SK-N-SH treated with all-trans-retinoic acid at 6 μM for 48 hours (cell line): Measurements from ENCODE around the gene RASSF1.

Experiments used
- ATAC-seq: fragments of 200-7000 bp; cut with Tn5 transposase; 3 replicates; pipeline ENCODE4 v1.9.1; 2020; ENCODE audit warnings: mild to moderate bottlenecking, moderate library complexity
- ARNTL ChIP-seq: fragments of 450-650 bp; formaldehyde crosslinking; IDR thresholded peaks from 2 replicates; pipeline ENCODE4 v1.5.0; 2020; ENCODE audit warnings: low read depth, mild to moderate bottlenecking, moderate library complexity, borderline replicate concordance
- BACH2 ChIP-seq: fragments of 250-450 bp; sonication (Bioruptor Pico); IDR thresholded peaks from 2 replicates; pipeline ENCODE4 v1.9.0; 2021; ENCODE audit warnings: mild to moderate bottlenecking, borderline replicate concordance
- CSDC2 ChIP-seq: fragments of 250-450 bp; sonication (Bioruptor Pico); IDR thresholded peaks from 2 replicates; pipeline ENCODE4 v1.5.0; 2020; ENCODE audit warnings: mild to moderate bottlenecking, moderate library complexity
- GLIS3 ChIP-seq: fragments of 250-450 bp; sonication (Bioruptor Pico); IDR thresholded peaks from 2 replicates; pipeline ENCODE4 v1.5.0; 2020; ENCODE audit warnings: mild to moderate bottlenecking, moderate library complexity
- ISL1 ChIP-seq: fragments of 250-450 bp; sonication (Bioruptor Pico); IDR thresholded peaks from 2 replicates; pipeline ENCODE4 v2.1.2; 2022; ENCODE audit warnings: mild to moderate bottlenecking, moderate library complexity
- OSR1 ChIP-seq: fragments of 250-450 bp; sonication (Bioruptor Pico); IDR thresholded peaks from 2 replicates; pipeline ENCODE4 v1.8.0; 2022; ENCODE audit warnings: moderate library complexity, mild to moderate bottlenecking, inconsistent platforms
- PPARA ChIP-seq: fragments of 250-450 bp; sonication (Bioruptor Pico); IDR thresholded peaks from 2 replicates; pipeline ENCODE4 v1.5.0; 2020; ENCODE audit warnings: mild to moderate bottlenecking, borderline replicate concordance
- RARB ChIP-seq: fragments of 250-450 bp; sonication (Bioruptor Pico); IDR thresholded peaks from 2 replicates; pipeline ENCODE4 v1.8.0; 2021; ENCODE audit warnings: mild to moderate bottlenecking, moderate library complexity
- SNAI2 ChIP-seq: fragments of 250-450 bp; sonication (Bioruptor Pico); IDR thresholded peaks from 2 replicates; pipeline ENCODE4 v1.5.0; 2020; ENCODE audit warnings: mild to moderate bottlenecking, moderate library complexity
- TCF4 ChIP-seq: fragments of 250-450 bp; sonication (Bioruptor Pico); IDR thresholded peaks from 2 replicates; pipeline ENCODE4 v1.8.0; 2021; ENCODE audit warnings: mild to moderate bottlenecking, moderate library complexity, borderline replicate concordance
- TOX ChIP-seq: fragments of 250-450 bp; sonication (Bioruptor Pico); IDR thresholded peaks from 2 replicates; pipeline ENCODE4 v1.8.0; 2021; ENCODE audit warnings: mild to moderate bottlenecking, moderate library complexity, borderline replicate concordance
- ZC3H10 ChIP-seq: fragments of 250-450 bp; sonication (Bioruptor Pico); IDR thresholded peaks from 2 replicates; pipeline ENCODE4 v1.5.1; 2021; ENCODE audit warnings: mild to moderate bottlenecking, moderate library complexity
- ZFP3 ChIP-seq: fragments of 250-450 bp; sonication (Bioruptor Pico); IDR thresholded peaks from 2 replicates; pipeline ENCODE4 v1.5.0; 2020; ENCODE audit warnings: mild to moderate bottlenecking, moderate library complexity
- ZFP30 ChIP-seq: fragments of 450-650 bp; formaldehyde crosslinking; IDR thresholded peaks from 2 replicates; pipeline ENCODE4 v1.5.0; 2022; ENCODE audit warnings: mild to moderate bottlenecking, moderate library complexity
- ZNF565 ChIP-seq: fragments of 450-650 bp; formaldehyde crosslinking; conservative IDR thresholded peaks from 2 replicates; pipeline ENCODE4 v1.5.0; 2020; ENCODE audit warnings: low read depth, mild to moderate bottlenecking, moderate library complexity
- ZNF70 ChIP-seq: fragments of 450-650 bp; formaldehyde crosslinking; IDR thresholded peaks from 2 replicates; pipeline ENCODE4 v1.5.0; 2020; ENCODE audit warnings: mild to moderate bottlenecking, moderate library complexity
- ZNF8 ChIP-seq: fragments of 450-650 bp; formaldehyde crosslinking; IDR thresholded peaks from 2 replicates; pipeline ENCODE4 v1.5.0; 2020; ENCODE audit warnings: mild to moderate bottlenecking, moderate library complexity
- TF ChIP-seq, protein P1 (sequence below): fragments of 250-450 bp; sonication (Bioruptor Pico); IDR thresholded peaks from 2 replicates; pipeline ENCODE4 v1.8.0; 2021; ENCODE audit warnings: low read depth, mild to moderate bottlenecking, moderate library complexity, borderline replicate concordance
- TF ChIP-seq, protein P2 (sequence below): fragments of 250-450 bp; sonication (Bioruptor Pico); IDR thresholded peaks from 2 replicates; pipeline ENCODE4 v1.5.0; 2020; ENCODE audit warnings: mild to moderate bottlenecking, moderate library complexity
- TF ChIP-seq, protein P3 (sequence below): fragments of 250-450 bp; sonication (Bioruptor Pico); IDR thresholded peaks from 2 replicates; pipeline ENCODE4 v1.5.1; 2021; ENCODE audit warnings: mild to moderate bottlenecking, moderate library complexity
- TF ChIP-seq, protein P4 (sequence below): fragments of 250-450 bp; sonication (Bioruptor Pico); IDR thresholded peaks from 2 replicates; pipeline ENCODE4 v1.8.0; 2020; ENCODE audit warnings: mild to moderate bottlenecking, moderate library complexity, borderline replicate concordance

Gene RASSF1

GRCh38 chr3:50296721-50297383, 43.8 kb downstream of the RASSF1 start:
- no peak for ATAC-seq
- no peak for TF ChIP-seq ZFP30
- TF ChIP-seq, protein P1, sequence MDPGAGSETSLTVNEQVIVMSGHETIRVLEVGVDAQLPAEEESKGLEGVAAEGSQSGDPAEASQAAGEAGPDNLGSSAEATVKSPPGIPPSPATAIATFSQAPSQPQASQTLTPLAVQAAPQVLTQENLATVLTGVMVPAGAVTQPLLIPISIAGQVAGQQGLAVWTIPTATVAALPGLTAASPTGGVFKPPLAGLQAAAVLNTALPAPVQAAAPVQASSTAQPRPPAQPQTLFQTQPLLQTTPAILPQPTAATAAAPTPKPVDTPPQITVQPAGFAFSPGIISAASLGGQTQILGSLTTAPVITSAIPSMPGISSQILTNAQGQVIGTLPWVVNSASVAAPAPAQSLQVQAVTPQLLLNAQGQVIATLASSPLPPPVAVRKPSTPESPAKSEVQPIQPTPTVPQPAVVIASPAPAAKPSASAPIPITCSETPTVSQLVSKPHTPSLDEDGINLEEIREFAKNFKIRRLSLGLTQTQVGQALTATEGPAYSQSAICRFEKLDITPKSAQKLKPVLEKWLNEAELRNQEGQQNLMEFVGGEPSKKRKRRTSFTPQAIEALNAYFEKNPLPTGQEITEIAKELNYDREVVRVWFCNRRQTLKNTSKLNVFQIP (CRISPR knock-in tag), result no peak
- TF ChIP-seq PPARA, result no peak
- no peak for TF ChIP-seq ISL1 (CRISPR knock-in tag)
- no peak for TF ChIP-seq ZNF8 (CRISPR knock-in tag)
- no peak for TF ChIP-seq BACH2 (CRISPR knock-in tag)
- TF ChIP-seq, protein P2, sequence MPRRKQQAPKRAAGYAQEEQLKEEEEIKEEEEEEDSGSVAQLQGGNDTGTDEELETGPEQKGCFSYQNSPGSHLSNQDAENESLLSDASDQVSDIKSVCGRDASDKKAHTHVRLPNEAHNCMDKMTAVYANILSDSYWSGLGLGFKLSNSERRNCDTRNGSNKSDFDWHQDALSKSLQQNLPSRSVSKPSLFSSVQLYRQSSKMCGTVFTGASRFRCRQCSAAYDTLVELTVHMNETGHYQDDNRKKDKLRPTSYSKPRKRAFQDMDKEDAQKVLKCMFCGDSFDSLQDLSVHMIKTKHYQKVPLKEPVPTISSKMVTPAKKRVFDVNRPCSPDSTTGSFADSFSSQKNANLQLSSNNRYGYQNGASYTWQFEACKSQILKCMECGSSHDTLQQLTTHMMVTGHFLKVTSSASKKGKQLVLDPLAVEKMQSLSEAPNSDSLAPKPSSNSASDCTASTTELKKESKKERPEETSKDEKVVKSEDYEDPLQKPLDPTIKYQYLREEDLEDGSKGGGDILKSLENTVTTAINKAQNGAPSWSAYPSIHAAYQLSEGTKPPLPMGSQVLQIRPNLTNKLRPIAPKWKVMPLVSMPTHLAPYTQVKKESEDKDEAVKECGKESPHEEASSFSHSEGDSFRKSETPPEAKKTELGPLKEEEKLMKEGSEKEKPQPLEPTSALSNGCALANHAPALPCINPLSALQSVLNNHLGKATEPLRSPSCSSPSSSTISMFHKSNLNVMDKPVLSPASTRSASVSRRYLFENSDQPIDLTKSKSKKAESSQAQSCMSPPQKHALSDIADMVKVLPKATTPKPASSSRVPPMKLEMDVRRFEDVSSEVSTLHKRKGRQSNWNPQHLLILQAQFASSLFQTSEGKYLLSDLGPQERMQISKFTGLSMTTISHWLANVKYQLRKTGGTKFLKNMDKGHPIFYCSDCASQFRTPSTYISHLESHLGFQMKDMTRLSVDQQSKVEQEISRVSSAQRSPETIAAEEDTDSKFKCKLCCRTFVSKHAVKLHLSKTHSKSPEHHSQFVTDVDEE (CRISPR knock-in tag), result no peak
- TF ChIP-seq, protein P3, sequence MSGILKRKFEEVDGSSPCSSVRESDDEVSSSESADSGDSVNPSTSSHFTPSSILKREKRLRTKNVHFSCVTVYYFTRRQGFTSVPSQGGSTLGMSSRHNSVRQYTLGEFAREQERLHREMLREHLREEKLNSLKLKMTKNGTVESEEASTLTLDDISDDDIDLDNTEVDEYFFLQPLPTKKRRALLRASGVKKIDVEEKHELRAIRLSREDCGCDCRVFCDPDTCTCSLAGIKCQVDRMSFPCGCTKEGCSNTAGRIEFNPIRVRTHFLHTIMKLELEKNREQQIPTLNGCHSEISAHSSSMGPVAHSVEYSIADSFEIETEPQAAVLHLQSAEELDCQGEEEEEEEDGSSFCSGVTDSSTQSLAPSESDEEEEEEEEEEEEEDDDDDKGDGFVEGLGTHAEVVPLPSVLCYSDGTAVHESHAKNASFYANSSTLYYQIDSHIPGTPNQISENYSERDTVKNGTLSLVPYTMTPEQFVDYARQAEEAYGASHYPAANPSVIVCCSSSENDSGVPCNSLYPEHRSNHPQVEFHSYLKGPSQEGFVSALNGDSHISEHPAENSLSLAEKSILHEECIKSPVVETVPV (CRISPR knock-in tag), result no peak
- TF ChIP-seq SNAI2, result no peak
- TF ChIP-seq CSDC2 (CRISPR knock-in tag), result no peak
- no peak for TF ChIP-seq TOX (CRISPR knock-in tag)
- TF ChIP-seq GLIS3 (CRISPR knock-in tag), result no peak
- no peak for TF ChIP-seq RARB
- TF ChIP-seq ZNF565, result no peak
- TF ChIP-seq ARNTL (CRISPR knock-in tag), result no peak
- TF ChIP-seq ZFP3 (CRISPR knock-in tag), result no peak
- TF ChIP-seq, all 23 proteins: peak for 0

- no peak for ATAC-seq
- TF ChIP-seq OSR1 (CRISPR knock-in tag) (no peak), TOX (CRISPR knock-in tag) (no peak), ARNTL (CRISPR knock-in tag) (no peak), CSDC2 (CRISPR knock-in tag) (no peak), GLIS3 (CRISPR knock-in tag) (no peak), ISL1 (CRISPR knock-in tag) (no peak), ZNF70 (CRISPR knock-in tag) (no peak), SNAI2 (no peak), ZC3H10 (CRISPR knock-in tag) (no peak), BACH2 (CRISPR knock-in tag) (no peak), RARB (no peak), TCF4 (CRISPR knock-in tag) (no peak)
- TF ChIP-seq, protein P3 (CRISPR knock-in tag), result no peak
- TF ChIP-seq, protein P4, sequence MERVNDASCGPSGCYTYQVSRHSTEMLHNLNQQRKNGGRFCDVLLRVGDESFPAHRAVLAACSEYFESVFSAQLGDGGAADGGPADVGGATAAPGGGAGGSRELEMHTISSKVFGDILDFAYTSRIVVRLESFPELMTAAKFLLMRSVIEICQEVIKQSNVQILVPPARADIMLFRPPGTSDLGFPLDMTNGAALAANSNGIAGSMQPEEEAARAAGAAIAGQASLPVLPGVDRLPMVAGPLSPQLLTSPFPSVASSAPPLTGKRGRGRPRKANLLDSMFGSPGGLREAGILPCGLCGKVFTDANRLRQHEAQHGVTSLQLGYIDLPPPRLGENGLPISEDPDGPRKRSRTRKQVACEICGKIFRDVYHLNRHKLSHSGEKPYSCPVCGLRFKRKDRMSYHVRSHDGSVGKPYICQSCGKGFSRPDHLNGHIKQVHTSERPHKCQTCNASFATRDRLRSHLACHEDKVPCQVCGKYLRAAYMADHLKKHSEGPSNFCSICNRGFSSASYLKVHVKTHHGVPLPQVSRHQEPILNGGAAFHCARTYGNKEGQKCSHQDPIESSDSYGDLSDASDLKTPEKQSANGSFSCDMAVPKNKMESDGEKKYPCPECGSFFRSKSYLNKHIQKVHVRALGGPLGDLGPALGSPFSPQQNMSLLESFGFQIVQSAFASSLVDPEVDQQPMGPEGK (CRISPR knock-in tag), result no peak
- TF ChIP-seq, protein P1 (CRISPR knock-in tag), result no peak
- TF ChIP-seq, protein P2 (CRISPR knock-in tag), result no peak
These were observed 44.8 kb downstream of the RASSF1 start for GRCh38 chr3:50295553-50296431.
